ENCODE measurements around the gene ESR1. TPM values are rescaled to one million over a fixed set of nuclear protein-coding genes. Genes with fewer than 3 reads are reported as not detected.

Gene ESR1
- total and polyA plus RNA-seq, 9 donors = 6.6 to 44.5 (median 18.5) TPM

DNA sequence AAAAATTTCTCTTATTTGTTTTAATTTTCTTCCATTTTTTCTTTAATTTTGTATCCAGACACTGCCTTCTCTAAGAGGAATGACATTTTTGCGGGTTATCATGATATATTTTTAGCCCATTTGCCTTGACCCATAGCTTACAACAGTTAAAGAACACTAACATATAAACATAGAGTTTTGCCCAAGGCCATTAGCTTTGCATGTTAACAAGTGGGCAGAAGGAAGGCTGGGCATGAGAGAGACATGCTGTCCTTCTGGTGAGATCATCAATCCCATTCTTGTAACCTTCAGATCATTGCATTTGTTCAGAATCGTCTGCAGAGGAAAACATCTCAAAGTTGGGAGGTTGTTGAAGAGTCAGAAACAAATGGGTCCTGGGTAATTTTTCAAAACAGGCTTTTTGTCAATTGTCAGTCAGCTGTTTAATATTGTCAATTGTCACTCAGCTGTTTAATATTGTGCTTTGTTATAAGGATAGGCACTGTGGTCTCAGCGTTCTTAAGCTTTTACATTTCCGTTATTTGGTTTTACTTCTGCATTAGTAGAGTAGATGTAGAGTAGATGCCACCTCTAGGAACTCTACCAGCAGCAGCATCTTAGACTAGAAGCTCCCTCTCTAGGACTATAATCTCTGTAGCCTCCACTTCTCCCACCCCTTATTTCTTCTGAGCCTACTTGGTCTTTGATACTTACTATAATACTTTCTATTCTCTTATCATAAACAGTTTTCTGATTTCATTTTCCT, 243.1 kb downstream of the ESR1 start:
- intact Hi-C loops (cut with DNase I) = no loop called here
- TF ChIP-seq, protein P1, sequence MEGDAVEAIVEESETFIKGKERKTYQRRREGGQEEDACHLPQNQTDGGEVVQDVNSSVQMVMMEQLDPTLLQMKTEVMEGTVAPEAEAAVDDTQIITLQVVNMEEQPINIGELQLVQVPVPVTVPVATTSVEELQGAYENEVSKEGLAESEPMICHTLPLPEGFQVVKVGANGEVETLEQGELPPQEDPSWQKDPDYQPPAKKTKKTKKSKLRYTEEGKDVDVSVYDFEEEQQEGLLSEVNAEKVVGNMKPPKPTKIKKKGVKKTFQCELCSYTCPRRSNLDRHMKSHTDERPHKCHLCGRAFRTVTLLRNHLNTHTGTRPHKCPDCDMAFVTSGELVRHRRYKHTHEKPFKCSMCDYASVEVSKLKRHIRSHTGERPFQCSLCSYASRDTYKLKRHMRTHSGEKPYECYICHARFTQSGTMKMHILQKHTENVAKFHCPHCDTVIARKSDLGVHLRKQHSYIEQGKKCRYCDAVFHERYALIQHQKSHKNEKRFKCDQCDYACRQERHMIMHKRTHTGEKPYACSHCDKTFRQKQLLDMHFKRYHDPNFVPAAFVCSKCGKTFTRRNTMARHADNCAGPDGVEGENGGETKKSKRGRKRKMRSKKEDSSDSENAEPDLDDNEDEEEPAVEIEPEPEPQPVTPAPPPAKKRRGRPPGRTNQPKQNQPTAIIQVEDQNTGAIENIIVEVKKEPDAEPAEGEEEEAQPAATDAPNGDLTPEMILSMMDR (IDR thresholded peaks at IDR 0.05) = no peak
- TF ChIP-seq POLR2A (IDR thresholded peaks at IDR 0.05) (no peak), EP300 (IDR thresholded peaks at IDR 0.05) (no peak)
- Histone ChIP-seq H3K4me3 (no peak overlapping the region), H3K27ac (no peak overlapping the region), H3K36me3 (no peaks in the 10 kb centered on the region), H3K4me1 (ENCODE audit: insufficient read depth) (no peaks in the 10 kb centered on the region), H3K9me3 (no peaks in the 10 kb centered on the region), H3K27me3 (no peaks in the 10 kb centered on the region)
- no peak for DNase-seq
- 62 to 81% (median 67%) methylated on average over 4 of the region's 4 CpGs for WGBS, 3 donors

- no peaks in the 10 kb centered on the region for H3K4me1 ChIP-seq (ENCODE audit: insufficient read depth)
- H3K27me3 ChIP-seq = no peaks in the 10 kb centered on the region
- intact Hi-C loops (cut with DNase I) = no loop called here
- H3K27ac ChIP-seq = no peak overlapping the region
- TF ChIP-seq EP300 (IDR thresholded peaks at IDR 0.05) = no peak
- TF ChIP-seq POLR2A (IDR thresholded peaks at IDR 0.05) = no peak
- TF ChIP-seq, protein P1 (IDR thresholded peaks at IDR 0.05) = no peak
- no peaks in the 10 kb centered on the region for H3K36me3 ChIP-seq
- H3K4me3 ChIP-seq = no peak overlapping the region
- WGBS, 3 donors = 85 to 87% (median 85%) methylated on average over 6 of the region's 6 CpGs
- H3K9me3 ChIP-seq = no peaks in the 10 kb centered on the region
- no peak for DNase-seq
These were observed 244.6 kb downstream of the ESR1 start for GRCh38 chr6:152052061-152052460.

DNA sequence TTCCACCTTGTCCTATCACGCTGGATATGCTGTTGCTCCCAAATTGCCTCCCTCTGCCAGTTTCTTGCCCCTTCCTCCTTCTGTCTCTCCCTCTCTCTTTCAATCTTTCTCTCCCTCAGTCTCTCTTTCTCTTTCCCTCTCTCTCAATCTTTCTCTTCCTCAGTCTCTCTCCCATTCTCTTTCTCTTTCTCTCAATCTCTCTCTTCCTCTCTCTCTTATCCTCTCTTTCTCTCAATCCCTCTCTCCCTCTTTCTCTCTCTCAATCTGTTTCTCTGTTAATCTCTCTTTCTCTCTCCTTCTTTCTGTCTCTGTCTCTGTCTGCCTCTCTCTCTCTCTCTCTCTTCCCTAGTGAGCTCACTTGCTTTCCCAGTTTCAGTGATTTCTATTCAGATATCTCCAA, 245.8 kb downstream of the ESR1 start:
- H3K4me1 ChIP-seq (ENCODE audit: insufficient read depth) = no peaks in the 10 kb centered on the region
- DNase-seq = no peak
- no peak overlapping the region for H3K27ac ChIP-seq
- no peak overlapping the region for H3K4me3 ChIP-seq
- no peak for TF ChIP-seq EP300 (IDR thresholded peaks at IDR 0.05)
- TF ChIP-seq POLR2A (IDR thresholded peaks at IDR 0.05) = no peak
- TF ChIP-seq, protein P1 (IDR thresholded peaks at IDR 0.05) = no peak
- no peaks in the 10 kb centered on the region for H3K27me3 ChIP-seq
- no peaks in the 10 kb centered on the region for H3K9me3 ChIP-seq
- no peaks in the 10 kb centered on the region for H3K36me3 ChIP-seq
- WGBS, 3 donors = 94 to 100% (median 98%) methylated on average over 1 of the region's 1 CpG
- intact Hi-C loops (cut with DNase I) = no loop called here

- H3K36me3 ChIP-seq = no peaks in the 10 kb centered on the region
- intact Hi-C loops (cut with DNase I) = no loop called here
- no peak overlapping the region for H3K4me3 ChIP-seq
- H3K4me1 ChIP-seq (ENCODE audit: insufficient read depth) = no peaks in the 10 kb centered on the region
- no peak for DNase-seq
- 84 to 92% (median 86%) methylated on average over 7 of the region's 7 CpGs for WGBS, 3 donors
- H3K27ac ChIP-seq = no peak overlapping the region
- H3K9me3 ChIP-seq = no peaks in the 10 kb centered on the region
- H3K27me3 ChIP-seq = no peaks in the 10 kb centered on the region
- no peak for TF ChIP-seq EP300 (IDR thresholded peaks at IDR 0.05)
- TF ChIP-seq POLR2A (IDR thresholded peaks at IDR 0.05) = no peak
- TF ChIP-seq, protein P1 (IDR thresholded peaks at IDR 0.05) = no peak
These were observed 247.0 kb downstream of the ESR1 start for GRCh38 chr6:152054441-152054840.
